Activated CD8-positive, alpha-beta T cell treated with anti-CD3 and anti-CD28 coated beads for 36 hours (primary cell): ENCODE data around the gene CELSR1. TPM values are rescaled to one million over a fixed set of nuclear protein-coding genes. Genes with fewer than 3 reads are reported as not detected.

Experiments
- ATAC-seq: fragments of 200-7000 bp; cut with Tn5 transposase; one replicate; pipeline ENCODE4 v1.10.0; 2021; ENCODE audit warnings: mild to moderate bottlenecking, moderate library complexity
- CTCF ChIA-PET: fragments of 350-600 bp; sonication (Branson Sonifier 250); formaldehyde crosslinking; loops from one replicate; lab custom pipeline; 2021; ENCODE audit warnings: antibody characterized with exemption; lab: Charles Lee
- POLR2A ChIA-PET: fragments of 350-600 bp; sonication (Branson Sonifier 250); formaldehyde crosslinking; loops from one replicate; lab custom pipeline; 2021; ENCODE audit warnings: antibody characterized with exemption; lab: Charles Lee
- DNase-seq: peaks from one replicate; pipeline ENCODE4 v3.0.0-alpha.2; 2020
- H3K27ac Mint-ChIP-seq: one replicate; pipeline ENCODE4 v1.8.0; 2021; ENCODE audit warnings: mild to moderate bottlenecking, mixed read lengths
- H3K27me3 Mint-ChIP-seq: one replicate; pipeline ENCODE4 v1.8.0; 2021; ENCODE audit warnings: mixed read lengths
- H3K36me3 Mint-ChIP-seq: one replicate; pipeline ENCODE4 v1.8.0; 2021; ENCODE audit warnings: low read depth, mixed read lengths
- H3K4me1 Mint-ChIP-seq: one replicate; pipeline ENCODE4 v1.8.0; 2021; ENCODE audit warnings: low read depth, mixed read lengths
- H3K4me3 Mint-ChIP-seq: one replicate; pipeline ENCODE4 v1.8.0; 2021; ENCODE audit warnings: mild to moderate bottlenecking, moderate library complexity, mixed read lengths
- H3K9me3 Mint-ChIP-seq: one replicate; pipeline ENCODE4 v1.8.0; 2021; ENCODE audit warnings: mixed read lengths
- intact Hi-C: fragments of 100-400 bp; cut with micrococcal nuclease; formaldehyde crosslinking; loops from one replicate; pipeline ENCODE4 v1.10.0; 2022
- total RNA-seq, 2 experiments: library from RNA; stranded (reverse); gene quantifications; one replicate each; pipeline ENCODE4 v1.2.3, GENCODE V29; 2021
- TF ChIP-seq, protein P1 (sequence below): fragments of 200-600 bp; IDR thresholded peaks from one replicate; pipeline ENCODE4 v1.8.0; 2022; ENCODE audit warnings: antibody characterized with exemption, mild to moderate bottlenecking

The CELSR1 gene
- total RNA-seq, 2 experiments from 2014 or later: 0.25 to 0.36 TPM

DNA sequence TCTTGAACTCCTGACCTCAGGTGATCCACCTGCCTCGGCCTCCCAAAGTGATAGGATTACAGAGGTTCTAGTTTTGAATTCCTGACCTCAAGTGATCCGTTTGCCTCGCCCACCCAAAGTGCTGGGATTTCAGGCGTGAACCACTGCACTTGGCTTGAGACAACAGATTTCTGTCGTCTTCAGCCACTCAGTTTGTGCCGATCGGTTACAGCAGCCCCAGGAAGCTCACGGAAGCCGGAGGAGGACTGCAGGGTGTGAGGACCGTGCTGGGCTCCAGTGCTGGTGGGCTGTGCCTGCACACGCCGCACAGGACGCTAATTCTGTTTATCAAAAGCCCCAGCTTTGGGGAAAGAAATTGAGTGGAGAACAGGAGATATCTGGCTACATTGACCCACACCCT, 82.0 kb downstream of the CELSR1 start:
- TF ChIP-seq, protein P1, sequence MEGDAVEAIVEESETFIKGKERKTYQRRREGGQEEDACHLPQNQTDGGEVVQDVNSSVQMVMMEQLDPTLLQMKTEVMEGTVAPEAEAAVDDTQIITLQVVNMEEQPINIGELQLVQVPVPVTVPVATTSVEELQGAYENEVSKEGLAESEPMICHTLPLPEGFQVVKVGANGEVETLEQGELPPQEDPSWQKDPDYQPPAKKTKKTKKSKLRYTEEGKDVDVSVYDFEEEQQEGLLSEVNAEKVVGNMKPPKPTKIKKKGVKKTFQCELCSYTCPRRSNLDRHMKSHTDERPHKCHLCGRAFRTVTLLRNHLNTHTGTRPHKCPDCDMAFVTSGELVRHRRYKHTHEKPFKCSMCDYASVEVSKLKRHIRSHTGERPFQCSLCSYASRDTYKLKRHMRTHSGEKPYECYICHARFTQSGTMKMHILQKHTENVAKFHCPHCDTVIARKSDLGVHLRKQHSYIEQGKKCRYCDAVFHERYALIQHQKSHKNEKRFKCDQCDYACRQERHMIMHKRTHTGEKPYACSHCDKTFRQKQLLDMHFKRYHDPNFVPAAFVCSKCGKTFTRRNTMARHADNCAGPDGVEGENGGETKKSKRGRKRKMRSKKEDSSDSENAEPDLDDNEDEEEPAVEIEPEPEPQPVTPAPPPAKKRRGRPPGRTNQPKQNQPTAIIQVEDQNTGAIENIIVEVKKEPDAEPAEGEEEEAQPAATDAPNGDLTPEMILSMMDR: no peak
- no peak for DNase-seq
- H3K27me3 Mint-ChIP-seq: peaks cover 1% of the 10 kb centered on the region
- no peak overlapping the region for H3K27ac Mint-ChIP-seq
- no peak overlapping the region for H3K4me3 Mint-ChIP-seq
- ChIA-PET CTCF (no interaction called here), POLR2A (no interaction called here)
- ATAC-seq: no peak
- H3K36me3 Mint-ChIP-seq: no peaks in the 10 kb centered on the region
- intact Hi-C loops: no loop called here
- no peaks in the 10 kb centered on the region for H3K9me3 Mint-ChIP-seq
- H3K4me1 Mint-ChIP-seq: no peaks in the 10 kb centered on the region

DNA sequence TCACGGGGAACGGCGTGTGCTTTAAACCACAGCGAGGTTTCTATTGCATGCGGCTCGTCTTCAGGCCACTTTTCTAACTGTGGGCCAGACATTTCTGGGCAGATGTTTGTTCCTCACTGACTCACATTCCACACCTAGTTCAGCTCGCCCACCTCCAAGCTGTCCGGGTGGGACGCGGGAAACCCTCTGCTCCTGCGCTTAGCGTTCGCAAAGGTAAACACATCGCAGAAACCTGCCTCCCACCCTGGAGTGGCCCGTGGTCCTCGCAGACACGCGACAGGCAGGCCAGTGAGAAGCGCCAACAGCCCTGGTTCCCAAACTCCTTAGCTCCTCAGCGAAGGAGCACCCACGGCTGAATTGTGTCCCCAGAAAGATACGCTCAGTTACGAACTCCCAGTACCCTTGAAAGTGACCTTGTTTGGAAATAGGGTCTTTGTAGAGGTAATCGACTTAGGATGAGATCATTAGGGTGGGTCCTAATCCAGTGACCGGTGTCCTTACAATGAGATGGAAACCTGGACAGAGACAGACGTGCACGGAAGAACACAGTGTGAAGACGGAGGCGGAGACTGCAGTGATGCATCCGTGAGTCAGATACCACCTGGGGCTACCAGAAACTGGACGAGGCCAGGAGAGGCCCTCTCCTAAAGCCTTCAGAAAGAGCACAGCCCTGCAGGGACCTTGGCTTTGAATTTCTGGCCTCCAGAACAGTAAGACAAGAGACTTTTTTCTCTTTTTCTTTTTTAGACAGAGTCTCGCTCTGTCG, 82.7 kb downstream of the CELSR1 start:
- H3K27ac Mint-ChIP-seq: no peak overlapping the region
- TF ChIP-seq, protein P1: no peak
- H3K9me3 Mint-ChIP-seq: no peaks in the 10 kb centered on the region
- peaks cover 1% of the 10 kb centered on the region for H3K27me3 Mint-ChIP-seq
- intact Hi-C loops: no loop called here
- ChIA-PET CTCF (no interaction called here), POLR2A (no interaction called here)
- H3K4me1 Mint-ChIP-seq: no peaks in the 10 kb centered on the region
- no peak for ATAC-seq
- no peak overlapping the region for H3K4me3 Mint-ChIP-seq
- H3K36me3 Mint-ChIP-seq: no peaks in the 10 kb centered on the region
- no peak for DNase-seq

DNA sequence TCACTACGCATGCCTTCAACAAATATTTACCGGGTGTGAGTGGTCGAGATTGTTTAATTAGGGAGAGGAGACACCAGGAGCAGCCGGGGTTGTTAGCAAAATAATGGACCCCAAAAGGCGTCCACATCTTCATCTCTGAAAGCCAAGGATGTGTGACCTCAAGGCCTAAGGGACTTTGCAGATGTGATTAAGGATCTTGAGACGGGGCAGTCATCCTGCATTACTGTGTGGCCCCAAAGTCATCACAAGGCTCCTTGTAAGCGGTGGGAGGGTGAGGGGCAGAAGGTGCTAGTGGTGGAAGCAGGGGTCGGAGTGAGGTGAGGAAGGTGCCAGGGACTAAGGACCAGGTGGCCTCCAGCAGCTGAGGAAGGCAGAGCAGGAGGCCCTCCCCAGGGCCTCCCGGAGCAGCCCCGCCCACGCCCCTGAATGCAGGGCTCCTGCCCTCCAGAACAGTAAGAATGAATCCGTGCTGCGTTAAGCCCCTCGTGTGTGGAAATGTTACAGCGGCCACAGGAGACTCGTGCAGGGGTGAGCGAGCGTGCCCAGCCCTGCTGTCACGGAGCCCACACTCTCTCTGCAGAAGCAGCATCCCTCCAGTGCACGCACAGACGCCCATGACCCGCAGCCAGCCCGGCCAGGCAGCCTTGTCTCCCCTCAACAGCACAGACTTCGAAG, 83.5 kb downstream of the CELSR1 start:
- H3K36me3 Mint-ChIP-seq: no peaks in the 10 kb centered on the region
- ATAC-seq: no peak
- H3K9me3 Mint-ChIP-seq: no peaks in the 10 kb centered on the region
- intact Hi-C loops: no loop called here
- CTCF ChIA-PET: no interaction called here
- no peak overlapping the region for H3K4me3 Mint-ChIP-seq
- no peaks in the 10 kb centered on the region for H3K4me1 Mint-ChIP-seq
- H3K27ac Mint-ChIP-seq: no peak overlapping the region
- POLR2A ChIA-PET: no interaction called here
- H3K27me3 Mint-ChIP-seq: peaks cover 1% of the 10 kb centered on the region
- TF ChIP-seq, protein P1: no peak
- DNase-seq: no peak

DNA sequence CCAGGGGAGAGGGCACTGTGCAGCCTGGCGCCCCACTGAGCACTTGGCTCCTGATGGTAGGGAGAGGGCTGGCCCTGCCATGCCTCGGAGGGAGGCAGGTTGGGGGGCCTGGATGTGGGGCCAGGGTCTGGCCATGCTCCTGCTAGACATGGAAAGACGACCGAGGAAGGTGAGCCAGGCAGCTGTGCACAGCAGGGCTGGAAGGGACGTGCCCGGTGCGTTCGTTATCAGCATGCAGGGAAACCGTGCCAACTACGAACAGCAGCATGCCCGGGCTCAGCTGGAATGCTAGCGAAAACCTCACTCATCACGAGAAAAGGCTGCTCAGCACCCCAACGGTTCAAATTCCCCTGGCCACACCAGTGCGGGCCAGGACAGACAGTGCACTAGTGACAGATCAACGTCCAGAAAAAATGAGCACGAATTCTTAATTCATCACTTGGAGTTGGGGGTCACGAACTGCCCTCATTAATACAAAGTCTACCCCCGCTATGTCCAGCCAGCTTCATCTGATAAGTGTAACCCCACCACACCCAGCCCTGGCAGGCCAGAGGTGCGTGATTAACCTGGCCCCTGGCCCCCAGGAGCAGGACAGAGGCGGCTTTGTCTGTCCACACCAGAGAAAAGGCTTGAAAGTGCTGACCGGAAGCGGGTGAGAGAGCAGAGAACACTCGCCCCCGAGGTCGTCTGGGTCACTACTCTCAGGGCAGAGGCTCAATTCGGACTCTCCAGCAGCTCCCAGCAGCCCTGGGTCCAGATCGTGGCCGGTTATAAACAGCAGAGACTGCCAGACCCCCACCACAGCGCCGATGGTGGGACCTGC, 84.2 kb downstream of the CELSR1 start:
- TF ChIP-seq, protein P1: no peak
- no peak for DNase-seq
- Mint-ChIP-seq H3K4me3 (no peak overlapping the region), H3K27me3 (peaks cover 1% of the 10 kb centered on the region), H3K27ac (no peak overlapping the region), H3K4me1 (no peaks in the 10 kb centered on the region), H3K36me3 (no peaks in the 10 kb centered on the region), H3K9me3 (no peaks in the 10 kb centered on the region)
- intact Hi-C loops: no loop called here
- ChIA-PET CTCF (no interaction called here), POLR2A (no interaction called here)
- no peak for ATAC-seq
